BLaER1 treated with 17β-estradiol and CSF1 and Interleukin-3, amounts not matched to agents 10 nM and 100 nM (cell line): Measurements from ENCODE around the gene GRIN2C.

ENCODE experiments used
- H3K27ac ChIP-seq, 11 experiments: shearing (Covaris generic); formaldehyde crosslinking; 2 replicates each; pipeline ENCODE4 v1.8.1; 2022
- H3K27me3 ChIP-seq, 11 experiments: shearing (Covaris generic); formaldehyde crosslinking; 2 replicates each; pipeline ENCODE4 v1.8.1; 2022
- H3K36me3 ChIP-seq, 11 experiments: shearing (Covaris generic); formaldehyde crosslinking; 2 replicates each; pipeline ENCODE4 v1.8.1; 2022
- H3K4me1 ChIP-seq, 10 experiments: shearing (Covaris generic); formaldehyde crosslinking; 2 replicates each; pipeline ENCODE4 v1.8.1; 2022
- H3K4me2 ChIP-seq, 11 experiments: shearing (Covaris generic); formaldehyde crosslinking; 2 replicates each; pipeline ENCODE4 v1.8.1; 2022
- H3K4me3 ChIP-seq, 10 experiments: shearing (Covaris generic); formaldehyde crosslinking; 2 replicates each; pipeline ENCODE4 v1.8.1; 2022
- H3K9ac ChIP-seq, 11 experiments: shearing (Covaris generic); formaldehyde crosslinking; 2 replicates each; pipeline ENCODE4 v1.8.1; 2022
- H3K9me3 ChIP-seq, 11 experiments: shearing (Covaris generic); formaldehyde crosslinking; replicated peaks in 1 of 11; 2 replicates each; pipeline ENCODE4 v1.8.1; 2022
- H4K20me1 ChIP-seq, 11 experiments: shearing (Covaris generic); formaldehyde crosslinking; 2 replicates each; pipeline ENCODE4 v1.8.1; 2022
- Cebpa-rat ChIP-seq, 11 experiments: shearing (Covaris generic); IDR thresholded peaks; 2 replicates each; pipeline ENCODE4 v1.8.1; 2022

Gene GRIN2C

GRCh38 chr17:74855323-74855722 lies 4.4 kb downstream of the GRIN2C start:
- Histone ChIP-seq H3K9me3 (no peaks in the 10 kb centered on the region), H3K4me3 (no peak overlapping the region), H3K27me3 (peaks cover 72 to 98% (median 84%) of the 10 kb centered on the region in 11 experiments)

GRCh38 chr17:74854792-74855191 lies 4.9 kb downstream of the GRIN2C start:
- Histone ChIP-seq H3K4me2 (no peak overlapping the region), H3K27ac (no peak overlapping the region), H3K27me3 (peaks cover 67 to 92% (median 79%) of the 10 kb centered on the region in 11 experiments), H3K4me1 (peaks cover 0 to 24% (median 14%) of the 10 kb centered on the region in 10 experiments; a peak in 13 of 20 replicates), H3K4me3 (no peak overlapping the region), H4K20me1 (peaks cover 0 to 70% (median 8%) of the 10 kb centered on the region in 11 experiments; a peak in 11 of 22 replicates), H3K9me3 (no peaks in the 10 kb centered on the region), H3K36me3 (no peaks in the 10 kb centered on the region), H3K9ac (no peak overlapping the region)
- TF ChIP-seq Cebpa-rat (IDR thresholded peaks at IDR 0.05): no peak

More at GRCh38 chr17:74855323-74855722, 4.4 kb downstream of the GRIN2C start:
- no peak overlapping the region for H3K4me2 ChIP-seq
- H3K9ac ChIP-seq: no peak overlapping the region
- no peaks in the 10 kb centered on the region for H3K36me3 ChIP-seq
- no peak for TF ChIP-seq Cebpa-rat (IDR thresholded peaks at IDR 0.05)
- H3K4me1 ChIP-seq: peaks cover 4 to 29% (median 18%) of the 10 kb centered on the region in 10 experiments; a peak in 19 of 20 replicates
- no peak overlapping the region for H3K27ac ChIP-seq
- H4K20me1 ChIP-seq: peaks cover 0 to 69% (median 13%) of the 10 kb centered on the region in 11 experiments; a peak in 16 of 22 replicates

GRCh38 chr17:74853669-74854068 lies 6.0 kb downstream of the GRIN2C start:
- no peak overlapping the region for H3K27ac ChIP-seq
- peaks cover 56 to 81% (median 67%) of the 10 kb centered on the region in 11 experiments for H3K27me3 ChIP-seq
- H3K4me2 ChIP-seq: no peak overlapping the region
- H3K4me1 ChIP-seq: peaks cover 0 to 24% (median 13%) of the 10 kb centered on the region in 10 experiments; a peak in 12 of 20 replicates
- TF ChIP-seq Cebpa-rat (IDR thresholded peaks at IDR 0.05): no peak
- no peak overlapping the region for H3K4me3 ChIP-seq
- H3K9me3 ChIP-seq: no peaks in the 10 kb centered on the region
- no peaks in the 10 kb centered on the region for H3K36me3 ChIP-seq
- no peak overlapping the region for H3K9ac ChIP-seq
- H4K20me1 ChIP-seq: peaks cover 0 to 61% (median 8%) of the 10 kb centered on the region in 11 experiments; a peak in 11 of 22 replicates

- H3K9me3 ChIP-seq: no peaks in the 10 kb centered on the region
- no peak overlapping the region for H3K9ac ChIP-seq
- H3K4me2 ChIP-seq: peak overlapping the region in 5 of 11 experiments; percentile 21 to 36 (median 30); a peak in 4 of 22 replicates
- peaks cover 0 to 24% (median 13%) of the 10 kb centered on the region in 10 experiments; a peak in 12 of 20 replicates for H3K4me1 ChIP-seq
- H3K4me3 ChIP-seq: no peak overlapping the region
- no peaks in the 10 kb centered on the region for H3K36me3 ChIP-seq
- peaks cover 53 to 75% (median 62%) of the 10 kb centered on the region in 11 experiments for H3K27me3 ChIP-seq
- H4K20me1 ChIP-seq: peaks cover 0 to 65% (median 8%) of the 10 kb centered on the region in 11 experiments; a peak in 11 of 22 replicates
- no peak for TF ChIP-seq Cebpa-rat (IDR thresholded peaks at IDR 0.05)
- H3K27ac ChIP-seq: no peak overlapping the region
Measured at GRCh38 chr17:74853048-74853397, 6.7 kb downstream of the GRIN2C start.

- H3K4me1 ChIP-seq: peaks cover 0 to 19% (median 9%) of the 10 kb centered on the region in 10 experiments; a peak in 12 of 20 replicates
- H3K27me3 ChIP-seq: peaks cover 47 to 69% (median 56%) of the 10 kb centered on the region in 11 experiments
- peak overlapping the region in 5 of 11 experiments; percentile 21 to 36 (median 30); a peak in 5 of 22 replicates for H3K4me2 ChIP-seq
- no peaks in the 10 kb centered on the region for H3K36me3 ChIP-seq
- no peak for TF ChIP-seq Cebpa-rat (IDR thresholded peaks at IDR 0.05)
- peaks cover 0 to 66% (median 7%) of the 10 kb centered on the region in 11 experiments; a peak in 11 of 22 replicates for H4K20me1 ChIP-seq
- H3K4me3 ChIP-seq: no peak overlapping the region
- no peak overlapping the region for H3K9ac ChIP-seq
- no peaks in the 10 kb centered on the region for H3K9me3 ChIP-seq
- H3K27ac ChIP-seq: no peak overlapping the region
Measured at GRCh38 chr17:74852237-74853047, 7.2 kb downstream of the GRIN2C start.

- Histone ChIP-seq H3K4me3 (no peak overlapping the region), H3K27me3 (peaks cover 40 to 62% (median 49%) of the 10 kb centered on the region in 11 experiments), H4K20me1 (peaks cover 0 to 60% (median under 1%) of the 10 kb centered on the region in 11 experiments; a peak in 7 of 22 replicates), H3K27ac (no peak overlapping the region), H3K4me2 (no peak overlapping the region), H3K9ac (no peak overlapping the region), H3K9me3 (no peaks in the 10 kb centered on the region), H3K4me1 (peaks cover 0 to 12% (median 2%) of the 10 kb centered on the region in 10 experiments; a peak in 11 of 20 replicates), H3K36me3 (no peaks in the 10 kb centered on the region)
- TF ChIP-seq Cebpa-rat (IDR thresholded peaks at IDR 0.05): no peak
Measured at GRCh38 chr17:74851612-74852236, 8.0 kb downstream of the GRIN2C start.

GRCh38 chr17:74850914-74851313 lies 8.8 kb downstream of the GRIN2C start:
- Histone ChIP-seq H3K36me3 (no peaks in the 10 kb centered on the region), H3K4me3 (no peak overlapping the region), H3K9me3 (no peaks in the 10 kb centered on the region), H3K4me2 (no peak overlapping the region), H3K4me1 (peaks cover 0 to 8% (median 0%) of the 10 kb centered on the region in 10 experiments; a peak in 3 of 20 replicates), H3K9ac (no peak overlapping the region), H3K27me3 (peaks cover 40 to 55% (median 47%) of the 10 kb centered on the region in 11 experiments), H3K27ac (no peak overlapping the region), H4K20me1 (peaks cover 0 to 59% (median 0%) of the 10 kb centered on the region in 11 experiments; a peak in 7 of 22 replicates)
- no peak for TF ChIP-seq Cebpa-rat (IDR thresholded peaks at IDR 0.05)

- TF ChIP-seq Cebpa-rat (IDR thresholded peaks at IDR 0.05): no peak
- H3K4me1 ChIP-seq: peaks cover 0 to 8% (median 0%) of the 10 kb centered on the region in 10 experiments; a peak in 2 of 20 replicates
- H4K20me1 ChIP-seq: peaks cover 0 to 56% (median 0%) of the 10 kb centered on the region in 11 experiments; a peak in 7 of 22 replicates
- peaks cover 40 to 50% (median 45%) of the 10 kb centered on the region in 11 experiments for H3K27me3 ChIP-seq
- no peak overlapping the region for H3K4me3 ChIP-seq
- H3K27ac ChIP-seq: no peak overlapping the region
- no peak overlapping the region for H3K4me2 ChIP-seq
- no peaks in the 10 kb centered on the region for H3K9me3 ChIP-seq
- no peak overlapping the region for H3K9ac ChIP-seq
- no peaks in the 10 kb centered on the region for H3K36me3 ChIP-seq
Measured at GRCh38 chr17:74850310-74850709, 9.4 kb downstream of the GRIN2C start.
